Sigmoid colon (tissue), 7 donors: ENCODE results near the gene LCOR. TPM values are rescaled to one million over a fixed set of nuclear protein-coding genes. Genes with fewer than 3 reads are reported as not detected.

Source experiments
- DNase-seq: peaks from one replicate; pipeline ENCODE4 v3.0.0-alpha.2; 2019
- H3K27ac ChIP-seq, 4 donors: fragments of 200-600 bp; sonication (generic); one replicate each; pipeline ENCODE4 v1.5.1; 2016 to 2019; ENCODE audit warnings: mild to moderate bottlenecking in 1 of 4
- H3K27me3 ChIP-seq, 3 donors: fragments of 200-600 bp; sonication (generic); one replicate each; pipeline ENCODE4 v1.5.1; 2019; ENCODE audit warnings: mild to moderate bottlenecking in 1 of 3
- H3K36me3 ChIP-seq, 4 donors: fragments of 200-600 bp; sonication (generic); one replicate each; pipeline ENCODE4 v1.5.1; 2016 to 2019
- H3K4me1 ChIP-seq, 4 donors: fragments of 200-600 bp; sonication (generic); one replicate each; pipeline ENCODE4 v1.5.1; 2017 to 2019
- H3K4me3 ChIP-seq, 4 donors: fragments of 200-600 bp; sonication (generic); one replicate each; pipeline ENCODE4 v1.5.1; 2017 to 2019; ENCODE audit warnings: mild to moderate bottlenecking in 2 of 4, moderate library complexity in 1 of 4
- H3K9me3 ChIP-seq, 4 donors: fragments of 200-600 bp in 3 of 4; sonication (generic) in 3 of 4; one replicate each; pipeline versions ENCODE4 v1.5.1 to v1.6.1; 2013 to 2019
- CTCF ChIP-seq, 4 experiments: fragments of 450-650 bp in 3 of 4; fragments of 200-600 bp in 1 of 4; IDR thresholded peaks; one replicate each; pipeline ENCODE4 v1.5.1; 2016 to 2019; ENCODE audit warnings: antibody characterized with exemption in 4 of 4, mild to moderate bottlenecking in 3 of 4, moderate library complexity in 2 of 4
- EP300 ChIP-seq, 4 donors: sonication (generic); formaldehyde crosslinking; IDR thresholded peaks; one replicate each; pipeline ENCODE4 v1.6.1; 2017; ENCODE audit warnings: antibody characterized with exemption in 4 of 4
- POLR2A ChIP-seq, 2 donors: fragments of 450-650 bp; IDR thresholded peaks; one replicate each; pipeline ENCODE4 v1.6.1; 2016; ENCODE audit warnings: antibody characterized with exemption in 2 of 2, mild to moderate bottlenecking in 2 of 2, moderate library complexity in 2 of 2
- POLR2AphosphoS5 ChIP-seq, 4 donors: sonication (generic); formaldehyde crosslinking; IDR thresholded peaks; one replicate each; pipeline ENCODE4 v1.6.1; 2017; ENCODE audit warnings: antibody characterized with exemption in 4 of 4
- WGBS, 2 donors: extraction: QIAGEN DNeasy Blood & Tissue Kit; methylation state at CpG; one replicate each; pipeline ENCODE4 v1.1.7; 2013; 5-methylcytosine and 5-hydroxymethylcytosine counted together
- intact Hi-C: fragments of 100-400 bp; cut with DNase I; formaldehyde crosslinking; loops from one replicate; pipeline ENCODE4 v1.15.1; 2023
- polyA plus RNA-seq, 3 donors: library from polyadenylated mRNA; stranded (reverse); fragments of 200-250 nt; gene quantifications; one replicate each; pipeline ENCODE4 v1.2.3, GENCODE V29; 2013
- total RNA-seq, 4 donors: library from RNA; depleted of rRNA; stranded (reverse); fragments of >200 nt; gene quantifications; one replicate each; pipeline ENCODE4 v1.1.0, GENCODE V29; 2016
- donor health status: healthy with polysubstance abuse.
- donor health status: Bipolar disorder and iron deficiency.
- donor health status: healthy.

LCOR gene
- total and polyA plus RNA-seq, 7 donors = 8.4 to 270 (median 19.6) TPM

DNA sequence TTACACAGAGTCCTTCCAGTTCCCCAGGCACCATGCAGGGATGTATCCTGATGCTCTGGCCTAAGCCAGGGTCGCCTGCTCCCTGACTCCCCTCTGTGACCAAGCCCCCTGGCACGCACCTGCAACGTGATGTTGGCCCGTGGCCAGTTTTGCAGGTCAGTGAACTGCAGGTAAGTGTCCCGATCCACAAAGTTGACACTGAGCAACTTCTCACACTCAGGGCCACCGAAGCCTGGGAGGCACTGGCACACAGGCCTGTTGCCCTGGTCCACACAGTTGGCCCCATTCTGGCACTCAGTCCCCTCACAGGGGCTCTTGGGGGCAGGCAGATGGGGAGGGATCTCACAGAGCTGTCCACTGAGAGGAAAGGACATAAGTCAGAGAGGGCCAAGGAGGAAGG, 174.3 kb downstream of the LCOR start:
- no peaks in the 10 kb centered on the region for H3K4me1 ChIP-seq
- WGBS, 2 donors = 77 to 88% methylated on average over 6 of the region's 6 CpGs
- no peaks in the 10 kb centered on the region for H3K27me3 ChIP-seq
- H3K27ac ChIP-seq = no peak overlapping the region
- intact Hi-C loops = no loop called here
- no peak overlapping the region for H3K4me3 ChIP-seq
- H3K36me3 ChIP-seq = no peaks in the 10 kb centered on the region
- no peak for TF ChIP-seq POLR2A (IDR thresholded peaks at IDR 0.05)
- TF ChIP-seq EP300 (IDR thresholded peaks at IDR 0.05) = no peak
- no peak for TF ChIP-seq POLR2AphosphoS5 (IDR thresholded peaks at IDR 0.05)
- TF ChIP-seq CTCF (IDR thresholded peaks at IDR 0.05) = no peak
- peaks cover 0 to 1% (median 0%) of the 10 kb centered on the region in 4 donors for H3K9me3 ChIP-seq
- DNase-seq = no peak

- no peak for TF ChIP-seq POLR2A (IDR thresholded peaks at IDR 0.05)
- no peak for TF ChIP-seq POLR2AphosphoS5 (IDR thresholded peaks at IDR 0.05)
- TF ChIP-seq CTCF (IDR thresholded peaks at IDR 0.05) = no peak
- TF ChIP-seq EP300 (IDR thresholded peaks at IDR 0.05) = no peak
- Histone ChIP-seq H3K4me3 (no peak overlapping the region), H3K27me3 (no peaks in the 10 kb centered on the region), H3K36me3 (no peaks in the 10 kb centered on the region), H3K9me3 (peaks cover 0 to 1% (median 0%) of the 10 kb centered on the region in 4 donors), H3K4me1 (no peaks in the 10 kb centered on the region), H3K27ac (no peak overlapping the region)
- intact Hi-C loops = no loop called here
- no peak for DNase-seq
- 44 to 95% methylated on average over 1 of the region's 1 CpG for WGBS, 2 donors
Measured at GRCh38 chr10:97007417-97007816, 175.3 kb downstream of the LCOR start.

DNA sequence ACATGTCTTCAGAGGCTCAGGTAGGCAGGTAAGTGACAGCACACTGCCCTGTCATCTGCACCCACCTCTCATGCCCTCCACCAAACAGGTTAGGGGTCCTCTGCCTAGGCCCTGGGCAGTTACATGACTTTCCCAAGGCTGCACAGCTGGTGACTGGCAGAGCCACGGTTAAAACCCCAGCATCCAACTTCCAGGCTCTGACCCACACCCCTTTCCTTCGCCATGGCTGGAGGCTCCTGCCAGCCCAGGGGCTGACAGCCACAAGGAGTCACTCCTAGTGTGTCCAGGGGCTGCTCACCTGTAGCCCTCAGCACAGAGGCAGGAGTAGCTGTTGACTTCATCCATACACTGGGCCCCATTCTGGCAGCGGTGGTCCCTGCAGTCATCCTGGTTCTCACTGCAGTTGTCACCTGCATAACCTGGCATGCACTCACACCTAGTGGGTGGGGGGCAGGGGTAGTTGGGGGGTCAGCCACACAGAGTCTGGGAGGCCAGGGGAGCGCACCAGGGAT, 178.7 kb downstream of the LCOR start:
- DNase-seq = no peak
- intact Hi-C loops = no loop called here
- H3K27ac ChIP-seq = no peak overlapping the region
- H3K4me1 ChIP-seq = no peaks in the 10 kb centered on the region
- no peaks in the 10 kb centered on the region for H3K36me3 ChIP-seq
- no peaks in the 10 kb centered on the region for H3K27me3 ChIP-seq
- 88 to 90% methylated on average over 4 of the region's 4 CpGs for WGBS, 2 donors
- TF ChIP-seq POLR2AphosphoS5 (IDR thresholded peaks at IDR 0.05) (no peak), POLR2A (IDR thresholded peaks at IDR 0.05) (no peak), EP300 (IDR thresholded peaks at IDR 0.05) (no peak), CTCF (IDR thresholded peaks at IDR 0.05) (no peak)
- H3K4me3 ChIP-seq = no peak overlapping the region
- H3K9me3 ChIP-seq = peaks cover 0 to 1% (median 0%) of the 10 kb centered on the region in 4 donors

GRCh38 chr10:97011397-97011796, 179.3 kb downstream of the LCOR start:
- TF ChIP-seq POLR2AphosphoS5 (IDR thresholded peaks at IDR 0.05) = no peak
- no peak for TF ChIP-seq CTCF (IDR thresholded peaks at IDR 0.05)
- no peak for TF ChIP-seq EP300 (IDR thresholded peaks at IDR 0.05)
- TF ChIP-seq POLR2A (IDR thresholded peaks at IDR 0.05) = no peak
- H3K4me1 ChIP-seq = no peaks in the 10 kb centered on the region

GRCh38 chr10:97012470-97012869, 180.4 kb downstream of the LCOR start:
- WGBS, 2 donors = 91 to 95% methylated on average over 8 of the region's 8 CpGs
- Histone ChIP-seq H3K27ac (no peak overlapping the region), H3K9me3 (peaks cover 0 to 1% (median 0%) of the 10 kb centered on the region in 4 donors), H3K4me3 (no peak overlapping the region), H3K4me1 (no peaks in the 10 kb centered on the region), H3K27me3 (no peaks in the 10 kb centered on the region), H3K36me3 (no peaks in the 10 kb centered on the region)
- TF ChIP-seq EP300 (IDR thresholded peaks at IDR 0.05) (no peak), POLR2A (IDR thresholded peaks at IDR 0.05) (no peak), CTCF (IDR thresholded peaks at IDR 0.05) (no peak), POLR2AphosphoS5 (IDR thresholded peaks at IDR 0.05) (no peak)
- intact Hi-C loops = no loop called here
- DNase-seq = no peak

More at GRCh38 chr10:97011397-97011796, 179.3 kb downstream of the LCOR start:
- Histone ChIP-seq H3K36me3 (no peaks in the 10 kb centered on the region), H3K4me3 (no peak overlapping the region), H3K9me3 (peaks cover 0 to 1% (median 0%) of the 10 kb centered on the region in 4 donors), H3K27me3 (no peaks in the 10 kb centered on the region), H3K27ac (no peak overlapping the region)
- intact Hi-C loops = no loop called here
- no peak for DNase-seq
